AG09309 (cell line): ENCODE measurements around the gene ITGBL1.

ENCODE experiments used
- DNase-seq: peaks from one replicate; pipeline ENCODE4 v3.0.0-alpha.2; 2010; ENCODE audit warnings: low read depth
- H3K4me3 ChIP-seq: 2 replicates; pipeline ENCODE4 v1.5.1; 2011; ENCODE audit warnings: mild to moderate bottlenecking, low read depth, low read length, moderate library complexity; ENCODE audit not compliant: control insufficient read depth
- CTCF ChIP-seq: IDR thresholded peaks from 2 replicates; pipeline ENCODE4 v1.5.1; 2011; ENCODE audit warnings: mild to moderate bottlenecking, low read depth, low read length, inconsistent platforms; ENCODE audit not compliant: insufficient read depth, control insufficient read depth; ENCODE audit errors: missing control alignments

ITGBL1 gene

GRCh38 chr13:101452519-101453485 is at the start of gene ITGBL1:
TSS of gene ITGBL1 (plus strand) at chr13:101452675. CDS start at chr13:101452834, 159 bp downstream.
- TF ChIP-seq CTCF = peak; percentile 1
- peak within 1 kb of the TSS; percentile 86 for H3K4me3 ChIP-seq
- no peak for DNase-seq

GRCh38 chr13:101406791-101407190 is 45.7 kb upstream of the ITGBL1 start:
- no peak overlapping the region for H3K4me3 ChIP-seq
- DNase-seq = no peak
- TF ChIP-seq CTCF = no peak

- TF ChIP-seq CTCF = no peak
- no peak overlapping the region for H3K4me3 ChIP-seq
- no peak for DNase-seq
Observed at GRCh38 chr13:101408154-101408553, 44.3 kb upstream of the ITGBL1 start.

- no peak for DNase-seq
- no peak for TF ChIP-seq CTCF
- H3K4me3 ChIP-seq = no peak overlapping the region
Observed at GRCh38 chr13:101408992-101409656, 43.4 kb upstream of the ITGBL1 start.

GRCh38 chr13:101412076-101412475 is 40.4 kb upstream of the ITGBL1 start:
- no peak for TF ChIP-seq CTCF
- no peak overlapping the region for H3K4me3 ChIP-seq

GRCh38 chr13:101415358-101416174 is 36.9 kb upstream of the ITGBL1 start:
- no peak for TF ChIP-seq CTCF
- no peak for DNase-seq
- peak overlapping the region; percentile 58 for H3K4me3 ChIP-seq

More at GRCh38 chr13:101412076-101412475, 40.4 kb upstream of the ITGBL1 start:
- DNase-seq = no peak
